ENCODE measurements around the gene ZBED5. TPM values are rescaled to one million over a fixed set of nuclear protein-coding genes. Genes with fewer than 3 reads are reported as not detected.

ZBED5 gene
- polyA plus RNA-seq, 1 donor (not counting 4 experiments of a cell fraction or from before 2014, with no cell fraction given), result 75.1 TPM

DNA sequence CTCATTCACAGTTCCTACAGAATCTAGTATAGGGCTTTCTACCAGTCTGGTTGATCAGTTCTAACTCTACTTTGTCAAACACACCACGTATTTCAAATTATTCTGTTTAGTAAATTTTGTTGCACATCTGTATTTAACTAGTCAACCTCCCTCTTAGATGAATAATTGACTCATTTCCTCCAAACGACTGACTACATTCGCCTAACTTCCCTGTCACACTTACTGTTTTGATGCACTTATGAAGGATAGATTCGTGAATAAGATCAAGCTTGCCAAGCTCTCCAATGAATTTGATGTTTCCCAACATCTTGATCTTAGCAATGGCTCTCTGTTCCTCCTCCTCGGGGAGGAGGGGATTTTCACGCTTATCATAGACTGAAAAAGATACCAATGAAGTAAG is 54.2 kb downstream of the ZBED5 start:
- Histone ChIP-seq H3K79me2 (ENCODE audit: control insufficient read depth, insufficient read depth, low read length) (peaks cover 48% of the 10 kb centered on the region), H3K36me3 (ENCODE audit: control insufficient read depth in 2 of 2, extremely low read depth in 1 of 2, insufficient read depth in 2 of 2, low read length in 2 of 2) (peaks cover 51 to 74% of the 10 kb centered on the region in 2 experiments), H3K4me2 (ENCODE audit: control insufficient read depth, extremely low read depth, insufficient read depth, low read depth, low read length) (no peak overlapping the region), H3K9ac (ENCODE audit: control insufficient read depth, extremely low read depth, insufficient read depth, low read length) (no peak overlapping the region), H3K4me1 (ENCODE audit: control insufficient read depth, extremely low read depth, insufficient read depth, low read length) (peaks cover 15% of the 10 kb centered on the region), H2AFZ (ENCODE audit: control insufficient read depth, low read length) (no peak overlapping the region), H3K9me3 (ENCODE audit: control insufficient read depth, low read depth, low read length) (no peaks in the 10 kb centered on the region), H3K27me3 (ENCODE audit: control insufficient read depth, extremely low read depth, insufficient read depth, low read length) (no peaks in the 10 kb centered on the region), H3K9me1 (ENCODE audit: control insufficient read depth, extremely low read depth, insufficient read depth, low read length) (peaks cover 2% of the 10 kb centered on the region), H3K27ac (ENCODE audit: control insufficient read depth, insufficient read depth, low read length) (no peak overlapping the region), H4K20me1 (ENCODE audit: control insufficient read depth, extremely low read depth, insufficient read depth, low read length) (peaks cover 19% of the 10 kb centered on the region), H3K4me3 (ENCODE audit: control insufficient read depth in 2 of 3, extremely low read depth in 1 of 3, insufficient read depth in 2 of 3, low read depth in 1 of 3, low read length in 3 of 3) (no peak overlapping the region)
- FAIRE-seq, result no peak
- TF ChIP-seq EZH2 (IDR thresholded peaks at IDR 0.05; ENCODE audit: low read length), result no peak
- dilution Hi-C loops (cut with MboI; ENCODE audit: extremely low pct_ligation_motif_present, low sequenced_read_pairs), result no loop called here
- DNase-seq (ENCODE audit: low read depth, low spot score), result no peak

Other genes starting within 250 kb of the ZBED5 start
- 0.37 to 0.71 TPM (median 0.51 TPM) in 3 replicates for gene IRAG1, start 164.3 kb downstream of the ZBED5 start, polyA plus RNA-seq
- gene CTR9, start 106.8 kb downstream of the ZBED5 start, polyA plus RNA-seq, result 12.2 to 21.8 TPM (median 15.5 TPM) in 3 replicates
- gene EIF4G2, start 49.1 kb downstream of the ZBED5 start, polyA plus RNA-seq, result 502 to 643 TPM (median 628 TPM) in 3 replicates

Measured in keratinocyte (primary cell).